ENCODE results near the gene N4BP3. TPM values are rescaled to one million over a fixed set of nuclear protein-coding genes. Genes with fewer than 3 reads are reported as not detected.

Gene N4BP3
- total RNA-seq, 1 experiment from 2014 or later: 46.2 TPM

- TF ChIP-seq ZNF532 (CRISPR knock-in tag; IDR thresholded peaks at IDR 0.05; ENCODE audit: borderline replicate concordance) (no peak), AFF4 (CRISPR knock-in tag; IDR thresholded peaks at IDR 0.05; ENCODE audit: borderline replicate concordance) (no peak), ZNF121 (CRISPR knock-in tag; IDR thresholded peaks at IDR 0.05) (no peak), GTF2I (CRISPR knock-in tag; conservative IDR thresholded peaks at IDR 0.05) (no peak), JAZF1 (CRISPR knock-in tag; IDR thresholded peaks at IDR 0.05) (no peak), ZNF396 (CRISPR knock-in tag; IDR thresholded peaks at IDR 0.05; ENCODE audit: borderline replicate concordance) (no peak)
- TF ChIP-seq, protein P1, sequence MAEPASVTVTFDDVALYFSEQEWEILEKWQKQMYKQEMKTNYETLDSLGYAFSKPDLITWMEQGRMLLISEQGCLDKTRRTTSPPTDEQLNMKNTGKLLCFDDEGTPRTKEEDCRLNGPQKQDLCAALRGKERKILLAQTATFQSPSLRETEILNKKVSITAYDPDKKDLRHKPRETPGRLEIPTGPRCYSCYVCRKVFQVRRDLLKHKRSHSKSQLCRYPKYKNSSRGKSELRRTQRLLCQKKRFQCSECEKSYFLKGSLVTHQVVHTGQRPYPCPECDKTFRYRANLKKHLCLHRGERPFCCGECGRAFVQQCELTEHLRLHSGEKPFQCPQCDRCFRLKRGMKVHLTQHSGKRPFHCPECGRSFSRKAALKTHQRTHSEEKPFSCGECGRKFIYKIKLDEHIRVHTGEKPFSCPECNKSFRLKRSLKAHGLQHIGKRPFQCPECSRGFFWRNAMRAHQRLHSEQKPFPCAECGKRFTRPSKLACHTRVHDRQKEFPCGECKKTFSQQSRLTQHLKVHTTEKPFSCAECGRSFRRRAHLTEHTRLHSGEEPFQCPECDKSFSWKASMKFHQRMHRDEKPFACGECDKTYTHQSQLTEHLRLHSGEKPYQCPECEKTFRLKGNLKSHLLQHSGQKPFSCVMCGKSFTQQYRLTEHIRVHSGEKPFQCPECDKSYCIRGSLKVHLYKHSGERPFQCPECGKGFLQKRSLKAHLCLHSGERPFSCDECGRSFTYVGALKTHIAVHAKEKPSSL (CRISPR knock-in tag; conservative IDR thresholded peaks at IDR 0.05): no peak
- TF ChIP-seq, protein P2, sequence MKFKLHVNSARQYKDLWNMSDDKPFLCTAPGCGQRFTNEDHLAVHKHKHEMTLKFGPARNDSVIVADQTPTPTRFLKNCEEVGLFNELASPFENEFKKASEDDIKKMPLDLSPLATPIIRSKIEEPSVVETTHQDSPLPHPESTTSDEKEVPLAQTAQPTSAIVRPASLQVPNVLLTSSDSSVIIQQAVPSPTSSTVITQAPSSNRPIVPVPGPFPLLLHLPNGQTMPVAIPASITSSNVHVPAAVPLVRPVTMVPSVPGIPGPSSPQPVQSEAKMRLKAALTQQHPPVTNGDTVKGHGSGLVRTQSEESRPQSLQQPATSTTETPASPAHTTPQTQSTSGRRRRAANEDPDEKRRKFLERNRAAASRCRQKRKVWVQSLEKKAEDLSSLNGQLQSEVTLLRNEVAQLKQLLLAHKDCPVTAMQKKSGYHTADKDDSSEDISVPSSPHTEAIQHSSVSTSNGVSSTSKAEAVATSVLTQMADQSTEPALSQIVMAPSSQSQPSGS (CRISPR knock-in tag; IDR thresholded peaks at IDR 0.05; ENCODE audit: borderline replicate concordance, low read depth): no peak
These were observed 40.4 kb downstream of the N4BP3 start, which contains the start of gene NHP2 (continued) for GRCh38 chr5:178153530-178154340.

DNA sequence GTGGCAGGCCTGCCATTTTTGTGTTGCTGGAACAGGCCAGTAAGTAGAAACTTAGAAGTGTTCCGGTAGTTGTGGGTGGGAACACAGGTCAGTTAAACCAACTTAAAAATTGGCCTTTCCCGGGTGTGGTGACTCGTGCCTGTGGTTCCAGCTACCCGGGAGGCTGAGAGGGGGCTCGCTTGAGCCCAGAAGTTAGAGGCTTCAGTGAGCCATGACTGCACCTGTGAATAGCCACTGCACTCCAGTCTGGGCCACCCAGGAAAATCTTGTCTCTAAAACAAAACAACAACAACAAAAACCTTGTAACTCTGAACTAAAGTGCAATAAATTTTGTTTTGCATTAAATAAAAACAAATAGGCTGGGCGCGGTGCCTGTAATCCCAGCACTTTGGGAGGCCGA, 41.7 kb downstream of the N4BP3 start:
- TF ChIP-seq ZNF671 (CRISPR knock-in tag; IDR thresholded peaks at IDR 0.05): no peak
- TF ChIP-seq ZNF416 (CRISPR knock-in tag; IDR thresholded peaks at IDR 0.05): no peak
- TF ChIP-seq NFATC4 (CRISPR knock-in tag; IDR thresholded peaks at IDR 0.05): no peak
- TF ChIP-seq ZNF219 (CRISPR knock-in tag; IDR thresholded peaks at IDR 0.05; ENCODE audit: borderline replicate concordance): no peak
- TF ChIP-seq TP53 (CRISPR knock-in tag; IDR thresholded peaks at IDR 0.05): no peak
- TF ChIP-seq AFF4 (CRISPR knock-in tag; IDR thresholded peaks at IDR 0.05; ENCODE audit: borderline replicate concordance): no peak
- TF ChIP-seq ERG (CRISPR knock-in tag; IDR thresholded peaks at IDR 0.05): no peak
- Mint-ChIP-seq H3K36me3 (peaks cover 22% of the 10 kb centered on the region), H3K9me3 (no peaks in the 10 kb centered on the region), H3K4me3 (no peak overlapping the region; the same call in 1 of the 2 replicates), H3K4me1 (peaks cover 13% of the 10 kb centered on the region), H3K27me3 (ENCODE audit: low read depth) (no peaks in the 10 kb centered on the region), H3K27ac (no peak overlapping the region)
- CTCF ChIA-PET: interaction anchor here (3.6 to 10.7 kb wide), 2 partner anchors 34 to 77 kb away, joined by 22 to 131 read pairs; no protein-coding TSS in a partner anchor
- no peak for ATAC-seq
- POLR2A ChIA-PET: interaction anchor here (1.0 kb wide), 1 partner anchor 49 kb away, joined by 5 read pairs; the partner anchor contains the start of gene HNRNPAB
- DNase-seq (ENCODE audit: low spot score): no peak

All from WTC11 (cell line).